Brain pericyte (primary cell): Measurements from ENCODE around the gene SLC46A3.
"Not testable (repeated sequence)": the region's sequence is repeated elsewhere in the genome, so short reads cannot be mapped to it uniquely, and the experiment has no call there.

Source experiments
- DNase-seq: peaks from one replicate; pipeline ENCODE4 v3.0.0-alpha.2; 2012; ENCODE audit warnings: low read depth, low spot score

The SLC46A3 gene

DNA sequence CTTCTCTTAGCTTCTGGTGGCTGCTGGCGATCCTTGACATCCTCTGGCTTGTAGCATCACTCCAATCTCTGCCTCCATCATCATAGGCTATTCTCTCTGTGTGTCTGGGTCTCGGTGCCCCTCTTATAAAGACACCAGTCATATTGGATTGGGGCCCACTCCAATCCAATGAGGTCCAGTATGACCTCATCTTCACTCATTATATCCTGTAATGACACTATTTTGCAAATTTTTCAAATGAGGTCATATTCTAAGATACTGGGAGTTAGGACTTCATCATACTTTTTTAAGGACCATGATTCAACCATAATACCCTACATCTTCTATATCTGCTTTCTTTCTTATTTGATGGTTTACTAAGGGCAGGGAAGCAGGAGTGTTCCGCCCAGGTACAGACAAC is 12.0 kb upstream of the SLC46A3 start:
- DNase-seq = no peak

DNA sequence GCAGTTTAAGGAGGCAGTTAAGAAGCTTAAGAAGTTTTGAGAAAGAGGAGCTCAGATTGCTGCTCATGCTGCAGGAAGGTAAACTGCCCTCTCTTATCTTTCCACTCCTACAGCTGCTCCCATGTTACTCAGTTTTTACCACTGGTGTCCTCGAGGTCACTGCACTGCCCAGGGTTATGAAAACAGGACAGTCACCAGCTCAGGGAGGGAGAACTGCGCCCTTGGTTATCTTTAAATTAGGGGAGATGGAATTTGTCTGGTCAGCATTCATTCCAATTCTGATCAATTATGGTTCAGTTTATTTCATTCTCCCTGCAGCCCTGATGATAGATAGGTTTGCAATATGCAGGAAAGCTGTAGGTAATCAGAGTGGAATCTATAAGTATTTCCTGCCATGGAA is 10.8 kb upstream of the SLC46A3 start:
- no peak for DNase-seq

DNA sequence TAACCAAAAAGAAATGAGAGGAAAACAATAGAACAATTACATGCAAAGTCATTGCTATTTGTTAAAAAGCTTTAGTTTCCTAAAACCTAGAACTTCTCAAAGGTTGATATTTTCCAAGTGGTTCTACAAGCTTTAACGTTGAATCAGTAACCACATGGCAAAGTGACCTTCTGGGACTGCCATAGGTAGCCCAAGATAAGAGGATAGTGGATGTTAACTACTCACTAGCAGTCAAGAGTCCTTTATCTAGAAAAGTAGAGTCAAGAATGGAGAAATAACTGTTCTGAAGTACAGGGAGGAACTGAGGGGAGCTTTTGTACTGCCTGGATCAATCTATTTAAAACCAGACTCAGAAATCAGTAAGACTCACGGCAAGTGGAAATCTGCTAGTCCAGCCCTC is 9.9 kb upstream of the SLC46A3 start:
- DNase-seq = no peak

DNA sequence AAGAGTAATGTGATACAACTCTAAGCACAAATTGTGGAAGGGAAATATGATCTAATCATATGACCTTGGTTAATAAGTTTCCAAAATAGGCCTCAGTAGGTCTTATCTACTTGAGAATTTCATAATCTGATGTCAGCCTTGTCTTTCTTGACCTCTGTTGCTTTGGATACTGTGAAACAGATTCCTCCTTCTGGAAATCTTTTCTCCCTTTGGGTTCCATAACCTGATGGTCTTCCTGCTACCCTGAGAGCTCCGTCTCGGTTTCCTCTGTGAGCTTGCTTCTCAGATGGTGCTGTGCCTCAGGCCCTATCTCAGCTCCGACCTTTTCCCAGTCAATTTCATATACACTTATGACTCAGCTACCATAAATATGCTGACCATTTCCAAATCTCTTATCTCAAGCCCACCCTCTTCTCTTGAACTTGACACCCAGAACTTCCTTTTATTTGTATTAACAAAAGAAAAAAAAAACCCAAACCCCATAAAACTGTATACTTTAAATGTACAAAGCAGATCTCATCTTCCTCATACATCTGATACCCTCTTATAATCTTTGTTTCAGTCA is 6.4 kb upstream of the SLC46A3 start:
- DNase-seq = no peak

DNA sequence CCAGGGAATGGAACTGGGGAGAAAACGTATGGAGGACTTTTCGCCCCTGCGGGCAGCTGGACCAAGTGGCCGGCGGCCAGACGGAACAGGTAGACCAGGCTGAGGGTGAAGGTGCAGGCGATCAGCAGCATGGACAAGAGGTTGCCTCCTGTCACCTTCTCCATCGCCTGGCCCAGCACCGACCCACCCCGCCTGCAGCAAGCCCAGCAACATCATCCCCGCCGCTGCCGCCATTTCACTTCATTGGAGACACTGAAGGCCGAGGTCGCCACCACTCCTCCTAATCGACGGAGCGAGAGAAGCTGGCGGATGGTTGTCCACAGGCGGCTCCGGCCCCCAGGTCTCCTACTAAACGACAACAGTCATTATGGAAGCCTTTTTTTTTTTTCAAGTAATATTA is 5.0 kb upstream of the SLC46A3 start:
- DNase-seq = no peak

DNA sequence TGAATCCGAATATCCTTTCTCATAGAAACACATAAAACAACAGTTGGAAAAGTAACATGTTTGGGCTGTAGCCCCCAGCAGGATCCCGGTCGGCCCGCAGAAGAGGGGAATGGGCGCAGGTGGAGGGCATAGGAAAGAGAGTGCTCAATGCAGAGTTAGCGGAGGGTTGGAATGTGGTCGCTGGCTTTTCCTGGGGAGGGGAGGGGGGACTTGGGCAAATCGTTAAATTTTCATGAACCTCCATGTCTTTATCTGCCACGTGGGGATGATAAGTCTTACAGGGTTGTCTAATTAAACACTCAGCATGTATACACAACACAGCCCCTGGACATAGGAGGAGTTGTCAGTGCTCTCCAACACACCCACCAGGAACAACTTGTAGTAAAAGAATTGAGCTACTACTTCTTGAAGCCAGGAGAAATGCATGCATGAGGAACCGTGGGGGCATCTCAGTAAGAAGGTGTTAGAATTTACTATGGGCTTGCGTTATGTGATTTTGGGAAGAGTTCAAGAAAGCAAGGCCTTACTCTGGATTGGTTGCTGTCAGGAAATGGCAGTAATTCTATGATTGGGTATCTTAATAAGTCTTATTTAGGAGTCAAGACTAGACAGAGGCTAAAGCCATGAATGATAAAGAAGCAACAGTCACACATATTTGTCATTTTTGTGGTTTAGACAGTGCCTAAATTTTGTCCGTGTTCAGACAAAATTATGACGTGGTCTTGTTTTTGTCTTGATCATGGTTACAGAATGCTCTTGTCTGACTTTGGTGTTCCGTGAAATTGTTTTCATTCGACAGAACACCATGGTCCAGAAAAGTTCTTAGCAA is 671 bp upstream of the SLC46A3 start:
- DNase-seq = no peak

DNA sequence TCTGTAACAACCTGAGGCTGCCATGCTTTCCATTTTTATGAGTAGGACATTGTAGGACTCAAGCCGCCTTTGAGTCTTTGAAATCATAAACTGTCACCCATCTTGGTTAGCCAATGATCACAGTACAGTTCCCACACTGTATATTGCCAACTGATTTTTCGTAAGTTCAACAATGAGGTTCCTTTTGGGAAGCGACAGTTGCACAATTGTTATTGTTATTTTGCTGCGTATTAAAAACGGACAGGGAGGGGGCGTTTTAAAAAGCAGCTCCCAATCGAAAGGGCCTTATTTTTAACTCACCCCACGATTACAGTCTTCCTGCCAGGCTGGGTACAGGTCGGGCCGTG is 601 bp downstream of the SLC46A3 start:
- DNase-seq = no peak

DNA sequence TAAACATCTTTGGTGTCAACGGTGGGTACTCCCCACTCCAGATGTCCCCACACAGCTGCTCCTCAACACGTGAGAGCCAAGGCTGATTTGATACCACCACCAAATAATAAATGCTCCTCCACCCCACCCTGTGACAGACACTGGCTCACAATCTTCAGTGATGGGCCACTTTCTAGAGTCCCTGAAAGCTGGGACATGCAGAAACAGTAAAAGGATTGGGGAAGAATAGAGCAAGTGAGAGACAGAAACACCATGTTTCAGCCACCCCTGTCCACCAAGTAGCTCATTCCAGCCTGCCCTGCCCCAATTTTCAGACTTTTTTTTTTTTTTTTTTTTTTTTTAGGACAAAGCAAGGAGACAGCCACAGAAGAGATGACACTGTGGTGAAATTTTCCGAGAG is 1.6 kb downstream of the SLC46A3 start:
- DNase-seq = no peak

DNA sequence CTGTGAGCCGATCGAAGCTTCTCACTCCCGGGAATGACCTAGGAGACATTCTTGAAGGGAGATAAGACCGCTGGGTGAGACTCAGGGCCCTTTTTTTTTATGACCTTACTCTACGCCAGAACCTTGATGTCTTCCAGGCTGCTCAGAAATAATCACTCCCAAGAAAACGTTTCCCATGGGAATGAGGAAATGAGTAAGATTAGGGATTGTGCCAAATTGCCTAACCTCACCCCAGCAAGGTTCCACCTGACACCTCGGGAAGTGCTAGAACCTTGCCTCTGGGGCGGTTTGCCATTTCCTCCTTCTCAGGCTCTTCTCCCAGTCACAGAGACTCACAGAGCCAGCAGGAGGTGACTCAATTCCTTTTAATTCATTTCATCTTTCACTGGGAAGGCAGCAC is 2.3 kb downstream of the SLC46A3 start:
- DNase-seq = no peak

DNA sequence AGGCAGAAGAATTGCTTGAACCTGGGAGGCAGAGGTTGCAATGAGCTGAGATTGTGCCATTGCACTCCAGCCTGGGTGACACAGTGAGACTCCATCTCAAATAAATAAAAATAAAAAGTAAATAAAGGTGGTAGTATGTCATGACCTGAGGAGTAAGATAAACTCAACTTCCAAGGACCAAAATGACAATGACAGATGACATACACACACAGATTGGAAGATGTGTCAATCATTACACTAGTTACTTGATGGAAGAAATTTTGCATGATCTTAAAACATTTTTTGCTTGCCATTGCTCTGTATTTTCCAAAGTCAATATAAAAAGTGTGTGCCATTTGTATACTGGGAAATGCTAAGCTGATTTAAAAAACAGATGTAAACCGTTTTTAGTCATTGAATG is 4.1 kb downstream of the SLC46A3 start:
- no peak for DNase-seq

DNA sequence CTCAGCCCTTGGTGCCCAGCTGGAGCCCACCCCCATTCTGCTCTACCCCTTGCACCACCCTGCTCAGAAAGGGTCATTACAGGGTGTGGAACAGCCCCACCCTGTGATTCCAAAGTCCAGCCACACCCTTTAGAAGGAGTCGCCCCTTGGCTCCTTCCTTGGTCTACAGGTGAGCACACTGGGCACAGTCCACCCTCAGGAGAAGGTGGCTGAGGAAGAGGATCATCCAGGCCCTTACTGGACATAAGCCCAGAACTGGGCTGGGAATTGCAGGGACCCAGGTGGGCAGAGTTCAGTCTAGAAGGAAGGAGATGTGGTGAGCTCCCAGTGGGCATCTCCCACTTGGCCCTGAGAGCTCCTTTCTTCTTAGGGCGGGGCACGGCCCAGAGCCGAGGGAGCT is 8.6 kb downstream of the SLC46A3 start:
- no peak for DNase-seq

DNA sequence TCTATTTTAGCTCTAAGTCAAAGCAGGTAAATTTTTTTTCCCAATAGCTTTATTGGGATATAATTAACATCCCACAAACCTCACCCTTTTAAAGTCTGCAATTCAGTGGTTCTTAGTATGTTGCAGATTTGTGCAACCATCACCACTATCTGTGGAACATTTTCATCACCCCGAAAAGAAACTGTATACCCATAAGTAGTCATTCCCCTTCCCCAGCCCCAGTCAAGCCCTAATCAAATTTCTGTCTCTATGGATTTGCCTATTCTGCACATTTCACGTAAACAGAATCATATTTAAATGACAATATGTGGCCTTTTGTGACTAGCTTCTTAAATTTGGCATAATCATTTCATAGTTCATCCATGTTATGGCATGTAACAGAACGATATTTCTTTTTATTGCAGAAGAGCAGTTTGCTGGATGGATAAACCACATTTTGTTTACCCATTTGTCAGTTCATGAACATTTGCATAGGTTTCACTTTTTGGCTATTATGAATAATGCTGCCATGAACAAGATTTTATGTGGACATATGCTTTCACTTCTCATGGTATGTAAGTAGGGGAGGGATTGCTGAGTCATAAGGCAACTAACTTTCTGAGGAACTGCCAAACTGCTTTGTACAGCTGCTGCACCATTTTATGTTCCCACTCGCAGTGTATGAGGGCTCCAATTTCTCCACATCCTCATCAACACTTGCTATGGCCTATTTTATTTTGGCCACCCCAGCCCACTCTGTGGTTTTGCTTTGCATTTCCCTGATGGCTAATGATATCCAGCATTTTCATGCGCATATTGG is 10.9 kb downstream of the SLC46A3 start:
- DNase-seq = peak; percentile 43

DNA sequence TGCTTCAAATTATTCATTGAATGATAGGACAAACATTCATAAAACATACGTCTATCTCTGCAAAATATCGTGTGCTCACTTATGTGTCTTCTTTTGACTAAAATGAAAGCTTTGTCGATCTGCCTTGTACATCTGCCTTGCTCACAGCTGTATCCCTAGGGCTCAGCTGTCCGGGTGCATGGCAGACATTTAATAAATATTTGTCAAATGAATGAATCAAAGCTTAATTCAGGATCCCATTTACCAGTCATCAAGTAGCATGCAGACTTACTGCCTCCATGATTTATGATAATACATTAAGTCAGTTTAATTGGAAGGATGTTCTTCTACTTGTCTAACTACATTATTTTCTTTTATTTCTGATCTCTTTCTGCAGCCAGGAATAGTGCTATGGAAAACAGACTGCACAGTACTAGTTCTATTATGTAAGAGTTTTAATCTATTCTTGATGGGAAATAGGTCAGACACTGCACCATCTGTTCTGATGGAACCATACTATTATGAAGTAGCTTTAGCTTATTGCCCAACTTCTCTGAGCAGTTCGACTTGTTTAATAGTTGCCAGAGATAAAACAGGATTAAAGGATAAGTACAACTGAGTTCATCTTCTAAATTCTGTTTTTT is 13.2 kb downstream of the SLC46A3 start:
- DNase-seq = no peak

DNA sequence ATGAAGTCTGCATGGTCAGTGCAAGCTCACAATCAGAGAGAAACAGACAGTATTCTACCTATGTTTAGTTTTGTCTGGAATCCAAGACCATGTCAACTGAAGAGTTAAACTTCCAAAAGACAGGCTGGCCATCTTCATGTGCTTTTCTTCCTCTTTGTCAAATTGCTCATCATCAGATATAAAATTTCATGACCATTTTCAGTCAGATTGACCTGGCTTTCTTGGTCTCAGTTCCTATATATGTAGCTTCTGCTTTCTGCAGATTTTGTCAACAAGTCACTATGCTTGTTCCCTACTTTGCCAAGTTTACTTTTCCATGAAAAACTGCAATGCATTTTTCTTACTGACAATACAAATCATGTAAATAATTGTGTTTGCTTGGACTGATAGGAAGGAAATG is 13.9 kb downstream of the SLC46A3 start:
- no peak for DNase-seq

DNA sequence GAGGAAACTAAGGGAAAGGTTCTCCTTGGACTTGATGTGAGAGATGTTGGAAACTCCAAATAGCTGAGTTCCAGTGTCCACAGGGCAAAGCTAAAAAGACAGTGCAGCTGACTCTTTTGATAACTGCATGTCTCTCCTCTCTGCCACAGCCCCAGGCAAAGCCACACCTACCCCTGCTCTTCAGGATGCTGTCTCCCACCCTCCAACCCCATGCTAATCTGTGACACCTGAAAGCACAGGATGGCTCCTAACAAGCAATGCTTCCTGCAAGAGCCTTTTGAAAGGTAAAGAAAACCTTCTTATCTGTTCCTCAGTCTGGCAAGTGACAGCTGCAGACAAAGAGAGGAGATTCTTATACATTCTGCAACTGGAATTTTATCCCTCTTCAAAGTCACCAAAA is 14.5 kb downstream of the SLC46A3 start:
- DNase-seq = no peak

DNA sequence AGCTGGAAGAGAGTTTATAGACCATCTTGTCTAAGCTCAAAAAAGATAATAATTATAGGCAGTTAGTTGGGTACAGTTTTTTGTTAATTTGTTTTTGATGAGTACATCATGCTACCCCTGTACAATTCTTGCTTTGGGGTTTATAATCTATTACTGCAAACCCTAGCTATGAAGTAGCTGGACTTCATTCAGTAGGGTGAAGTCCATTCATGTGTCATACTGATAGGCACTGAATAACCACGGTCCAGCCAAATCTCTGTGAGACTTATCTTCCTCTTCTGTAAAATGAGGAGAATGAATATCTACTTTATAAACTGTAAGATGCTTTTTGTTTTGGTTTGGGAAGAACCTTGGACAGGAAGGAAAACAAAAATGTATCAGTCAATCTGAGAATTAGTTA is 19.5 kb downstream of the SLC46A3 start:
- no peak for DNase-seq

DNA sequence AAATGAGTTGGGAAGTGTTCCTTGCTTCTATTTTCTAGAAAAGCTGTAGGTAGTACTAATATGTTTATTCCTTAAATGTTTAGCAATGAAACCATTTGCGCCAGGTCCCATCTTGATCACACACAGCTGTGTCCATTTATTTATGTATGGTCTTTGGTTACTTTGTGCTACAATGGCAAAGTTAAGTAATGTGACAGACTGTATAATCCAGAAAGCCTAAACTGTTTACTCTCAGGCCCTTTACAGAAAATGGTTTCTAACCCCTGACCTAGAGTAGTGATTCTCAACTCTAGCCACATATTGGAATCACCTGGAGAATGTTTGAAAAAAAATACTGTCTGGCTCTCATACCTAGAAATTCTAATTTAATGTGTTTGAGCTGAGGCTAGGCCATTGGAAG is 21.3 kb downstream of the SLC46A3 start:
- no peak for DNase-seq

DNA sequence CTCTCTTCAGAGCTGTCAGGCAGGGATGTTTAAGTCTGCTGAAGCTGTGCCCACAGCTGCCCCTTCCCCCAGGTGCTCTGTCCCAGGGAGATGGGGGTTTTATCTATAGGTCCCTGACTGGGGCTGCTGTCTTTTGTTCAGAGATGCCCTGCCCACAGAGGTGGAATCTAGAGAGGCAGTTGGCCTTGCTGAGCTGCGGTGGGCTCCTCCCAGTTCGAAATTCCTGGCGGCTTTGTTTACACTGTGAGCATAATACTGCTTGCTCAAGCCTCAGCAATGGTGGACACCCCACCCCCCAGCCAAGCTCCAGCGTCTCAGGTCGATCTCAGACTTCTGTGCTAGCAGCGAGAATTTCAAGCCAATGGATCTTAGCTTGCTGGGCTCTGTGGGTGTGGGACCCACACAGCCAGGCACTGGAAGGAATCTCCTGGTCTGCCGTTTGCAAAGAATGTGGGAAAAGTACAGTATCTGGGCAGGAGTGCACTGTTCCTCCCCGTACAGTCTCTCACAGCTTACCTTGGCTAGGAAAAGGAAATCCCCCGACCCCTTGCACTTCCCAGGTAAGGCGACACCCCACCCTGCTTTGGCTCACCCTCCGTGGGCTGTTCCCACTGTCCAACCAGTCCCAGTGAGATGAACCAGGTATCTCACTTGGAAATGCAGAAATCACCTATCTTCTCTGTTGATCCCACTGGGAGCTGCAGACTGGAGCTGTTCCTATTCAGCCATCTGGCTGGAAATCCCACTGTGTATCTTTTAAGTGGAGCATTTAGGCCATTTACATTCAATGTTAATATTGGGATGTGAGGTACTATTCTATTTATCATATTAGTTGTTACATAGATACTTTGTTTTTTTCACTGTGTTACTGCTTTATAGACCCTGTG is 24.9 kb downstream of the SLC46A3 start:
- DNase-seq = not testable (repeated sequence)

DNA sequence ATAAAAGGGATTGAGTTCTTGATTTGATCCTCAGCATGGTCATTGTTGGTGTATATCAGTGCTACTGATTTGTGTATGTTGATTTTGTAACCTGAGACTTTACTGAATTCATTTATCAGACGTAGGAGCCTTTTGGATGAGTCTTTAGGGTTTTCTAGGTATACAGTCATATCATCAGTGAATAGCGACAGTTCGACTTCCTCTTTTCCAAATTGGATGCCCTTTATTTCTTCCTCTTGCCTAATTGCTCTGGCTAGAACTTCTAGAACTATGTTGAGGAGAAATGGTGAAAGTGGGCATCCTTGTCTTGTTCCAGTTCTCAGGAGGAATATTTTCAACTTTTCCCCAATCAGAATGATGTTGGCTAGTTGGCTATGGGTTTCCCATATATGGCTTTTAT is 32.9 kb downstream of the SLC46A3 start:
- no peak for DNase-seq

DNA sequence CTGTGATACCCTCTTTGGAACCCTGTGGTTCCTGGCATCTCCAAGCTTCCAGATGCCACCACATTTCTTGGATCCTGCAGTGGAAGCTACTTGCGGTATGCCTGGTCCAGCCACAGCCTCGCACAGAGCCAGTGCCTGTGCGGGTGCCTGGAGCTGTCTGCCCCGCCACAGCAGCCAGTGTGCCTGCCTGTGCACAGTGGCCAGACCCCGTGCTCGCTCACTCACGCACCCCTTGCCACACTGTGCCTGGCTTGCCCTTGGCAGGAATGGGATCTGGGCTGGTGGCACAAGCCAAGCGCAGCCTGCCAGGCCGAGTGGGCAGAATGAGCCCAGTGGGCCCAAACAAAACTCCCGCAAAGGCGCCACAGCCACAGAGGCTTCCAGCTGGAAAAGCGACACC is 33.7 kb downstream of the SLC46A3 start:
- DNase-seq = no peak

DNA sequence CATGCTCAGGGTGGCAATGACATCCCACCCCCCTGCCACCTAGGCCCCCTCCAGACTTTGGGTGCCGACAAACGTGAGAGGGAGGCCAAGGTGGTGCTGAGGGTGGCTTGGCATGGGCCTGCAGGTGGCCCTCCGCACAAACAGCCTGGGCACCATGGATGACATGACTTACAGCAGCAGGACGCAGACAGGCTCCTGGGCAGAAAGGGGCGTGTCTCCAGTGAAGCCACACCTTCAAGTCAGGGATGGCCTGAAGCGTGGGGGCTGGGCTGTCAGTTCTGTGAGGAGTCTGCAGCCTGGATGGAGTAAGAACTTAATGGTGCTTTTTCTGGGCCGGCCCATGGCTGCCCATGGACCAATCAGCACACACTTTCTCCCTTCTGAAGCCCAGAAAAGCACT is 34.5 kb downstream of the SLC46A3 start:
- no peak for DNase-seq
